CD4-positive, alpha-beta T cell (primary cell): ENCODE data around the gene NUDT16L1. TPM values are rescaled to one million over a fixed set of nuclear protein-coding genes. Genes with fewer than 3 reads are reported as not detected.

Experiments used
- ATAC-seq: fragments of 200-7000 bp; cut with Tn5 transposase; one replicate; pipeline ENCODE4 v1.10.0; 2022; ENCODE audit warnings: mild to moderate bottlenecking; ENCODE audit not compliant: poor library complexity
- CTCF ChIA-PET: fragments of 350-600 bp; sonication (Branson Sonifier 250); formaldehyde crosslinking; loops from one replicate; lab custom pipeline; 2021; ENCODE audit warnings: antibody characterized with exemption, inconsistent platforms; lab: Charles Lee
- POLR2A ChIA-PET: fragments of 350-600 bp; sonication (Branson Sonifier 250); formaldehyde crosslinking; loops from one replicate; lab custom pipeline; 2021; ENCODE audit warnings: antibody characterized with exemption, inconsistent platforms; lab: Charles Lee
- DNase-seq, 14 experiments: peaks; one replicate each; pipeline ENCODE4 v3.0.0-alpha.2; 2013 to 2020; ENCODE audit warnings: mixed read lengths in 2 of 14
- H3K27ac ChIP-seq, 2 donors: one replicate each; pipeline versions ENCODE4 v1.5.1 to v1.7.0; 2013; ENCODE audit warnings: low read length in 2 of 2, low read depth in 1 of 2, mild to moderate bottlenecking in 1 of 2
- H3K27me3 ChIP-seq, 2 experiments: 1 replicate in 1 of 2; 2 replicates in 1 of 2; pipeline versions ENCODE4 v1.6.1 to v1.7.0; 2013; ENCODE audit warnings: low read length in 2 of 2, control low read depth in 1 of 2, mild to moderate bottlenecking in 1 of 2, moderate library complexity in 1 of 2; ENCODE audit not compliant: insufficient read depth in 2 of 2, control insufficient read depth in 1 of 2
- H3K36me3 ChIP-seq: one replicate; pipeline ENCODE4 v1.6.1; 2013; ENCODE audit warnings: low read length, control low read depth; ENCODE audit not compliant: insufficient read depth
- H3K4me1 ChIP-seq: one replicate; pipeline ENCODE4 v1.6.1; 2013; ENCODE audit warnings: low read length, control low read depth; ENCODE audit not compliant: insufficient read depth
- H3K4me3 ChIP-seq: one replicate; pipeline ENCODE4 v1.5.1; 2013; ENCODE audit warnings: mild to moderate bottlenecking, low read length, moderate library complexity
- H3K9me3 ChIP-seq, 2 experiments: 1 replicate in 1 of 2; 2 replicates in 1 of 2; pipeline versions ENCODE4 v1.6.1 to v1.7.0; 2013; ENCODE audit warnings: low read length in 2 of 2, mild to moderate bottlenecking in 2 of 2, control low read depth in 1 of 2, moderate library complexity in 1 of 2; ENCODE audit not compliant: control insufficient read depth in 1 of 2, insufficient read depth in 1 of 2
- H3K27ac Mint-ChIP-seq: one replicate; pipeline ENCODE4 v1.8.0; 2020; ENCODE audit warnings: mixed read lengths
- H3K27me3 Mint-ChIP-seq: one replicate; pipeline ENCODE4 v1.8.0; 2021; ENCODE audit warnings: mixed read lengths
- H3K36me3 Mint-ChIP-seq: one replicate; pipeline ENCODE4 v1.8.0; 2021; ENCODE audit warnings: low read depth, mixed read lengths
- H3K4me1 Mint-ChIP-seq: one replicate; pipeline ENCODE4 v1.8.0; 2021; ENCODE audit warnings: low read depth, mixed read lengths
- H3K4me3 Mint-ChIP-seq: one replicate; pipeline ENCODE4 v1.8.0; 2020; ENCODE audit warnings: mild to moderate bottlenecking, mixed read lengths
- H3K9me3 Mint-ChIP-seq: one replicate; pipeline ENCODE4 v1.8.0; 2020; ENCODE audit warnings: mixed read lengths
- intact Hi-C, 2 experiments: fragments of 100-400 bp; cut with DNase I in 1 of 2; cut with micrococcal nuclease in 1 of 2; formaldehyde crosslinking; loops; one replicate each; pipeline versions ENCODE4 v1.15.1 to v1.9.0; 2023 to 2025; cut with DNase I, micrococcal nuclease
- microRNA-seq: library from miRNA; unstranded; fragments of <30 nt; microRNA quantifications from one replicate; pipeline ENCODE4 v1.2.0, GENCODE V29; 2021; ENCODE audit warnings: borderline microRNAs expressed, borderline replicate concordance
- total RNA-seq, 174 experiments: library from RNA in 2 of 174; stranded (reverse) in 2 of 174; gene quantifications; one replicate each; pipeline ENCODE4 v1.2.3 and lab custom pipeline; 2021 to 2026
- TF ChIP-seq, protein P1 (sequence below): fragments of 200-600 bp; IDR thresholded peaks from one replicate; pipeline ENCODE4 v1.8.0; 2022; ENCODE audit warnings: antibody characterized with exemption, mild to moderate bottlenecking

The NUDT16L1 gene
- total RNA-seq, 2 experiments from 2014 or later, result 75.2 to 78.9 TPM

DNA sequence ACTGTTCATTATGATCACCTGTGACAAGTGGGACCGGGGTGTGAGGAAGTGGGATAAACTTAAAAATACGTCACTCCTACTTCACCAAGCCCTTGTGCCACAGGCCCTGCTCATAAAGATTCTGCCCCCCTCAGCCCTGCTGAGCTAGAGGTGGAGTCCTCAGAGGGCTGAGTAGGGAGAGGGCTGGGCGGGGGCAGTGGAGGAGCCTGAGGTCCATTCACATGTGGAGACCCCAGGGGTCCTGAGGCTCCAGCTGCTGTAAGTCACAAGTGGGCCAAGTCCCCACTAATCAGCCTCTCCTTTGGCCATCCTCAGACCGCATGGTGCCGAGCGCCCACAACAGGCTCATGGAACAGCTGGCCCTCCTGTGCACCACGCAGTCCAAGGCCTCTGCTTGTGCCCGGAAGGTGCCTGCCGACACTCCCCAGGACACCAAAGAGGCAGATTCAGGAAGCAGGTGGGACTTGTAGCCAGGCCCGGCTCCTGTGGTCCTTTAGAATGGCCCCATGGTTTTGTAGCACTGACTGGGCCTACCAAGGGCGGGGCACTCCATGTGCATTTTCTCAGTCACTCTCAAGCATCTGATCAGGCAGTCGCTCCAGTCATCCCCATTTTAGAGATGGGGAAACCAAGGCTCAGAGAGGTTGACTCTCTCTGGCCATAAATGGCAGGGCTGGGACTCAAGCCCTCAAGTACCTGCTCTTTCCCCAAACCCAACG, 51.4 kb downstream of the NUDT16L1 start:
- CTCF ChIA-PET, result no interaction called here
- DNase-seq (no peak), ATAC-seq (no peak)
- Histone ChIP-seq H3K4me1 (peaks cover 24% of the 10 kb centered on the region), H3K9me3 (no peaks in the 10 kb centered on the region), H3K27me3 (no peaks in the 10 kb centered on the region), H3K27ac (no peak overlapping the region), H3K4me3 (no peak overlapping the region), H3K36me3 (no peaks in the 10 kb centered on the region)
- Mint-ChIP-seq H3K4me1 (peaks cover 8% of the 10 kb centered on the region), H3K36me3 (no peaks in the 10 kb centered on the region), H3K4me3 (no peak overlapping the region), H3K27me3 (no peaks in the 10 kb centered on the region), H3K27ac (no peak overlapping the region), H3K9me3 (no peaks in the 10 kb centered on the region)
- TF ChIP-seq, protein P1, sequence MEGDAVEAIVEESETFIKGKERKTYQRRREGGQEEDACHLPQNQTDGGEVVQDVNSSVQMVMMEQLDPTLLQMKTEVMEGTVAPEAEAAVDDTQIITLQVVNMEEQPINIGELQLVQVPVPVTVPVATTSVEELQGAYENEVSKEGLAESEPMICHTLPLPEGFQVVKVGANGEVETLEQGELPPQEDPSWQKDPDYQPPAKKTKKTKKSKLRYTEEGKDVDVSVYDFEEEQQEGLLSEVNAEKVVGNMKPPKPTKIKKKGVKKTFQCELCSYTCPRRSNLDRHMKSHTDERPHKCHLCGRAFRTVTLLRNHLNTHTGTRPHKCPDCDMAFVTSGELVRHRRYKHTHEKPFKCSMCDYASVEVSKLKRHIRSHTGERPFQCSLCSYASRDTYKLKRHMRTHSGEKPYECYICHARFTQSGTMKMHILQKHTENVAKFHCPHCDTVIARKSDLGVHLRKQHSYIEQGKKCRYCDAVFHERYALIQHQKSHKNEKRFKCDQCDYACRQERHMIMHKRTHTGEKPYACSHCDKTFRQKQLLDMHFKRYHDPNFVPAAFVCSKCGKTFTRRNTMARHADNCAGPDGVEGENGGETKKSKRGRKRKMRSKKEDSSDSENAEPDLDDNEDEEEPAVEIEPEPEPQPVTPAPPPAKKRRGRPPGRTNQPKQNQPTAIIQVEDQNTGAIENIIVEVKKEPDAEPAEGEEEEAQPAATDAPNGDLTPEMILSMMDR, result no peak
- POLR2A ChIA-PET, result no interaction called here
- intact Hi-C loops, result no loop called here

DNA sequence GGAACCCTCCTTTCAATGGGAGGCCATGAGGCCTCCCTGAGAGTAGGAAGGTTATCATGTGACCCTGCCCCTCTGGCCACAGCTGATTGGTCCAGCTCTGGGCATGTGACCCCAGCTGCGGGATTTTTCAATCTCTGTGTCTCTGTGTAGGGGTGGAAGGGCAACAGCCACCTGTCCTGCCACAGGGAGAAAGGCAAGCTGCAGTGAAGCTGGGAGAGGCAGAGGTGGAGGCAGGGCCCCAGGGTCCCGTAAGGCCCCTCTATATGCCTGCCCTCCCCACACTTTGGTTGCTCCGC, 51.9 kb downstream of the NUDT16L1 start:
- peaks cover 8% of the 10 kb centered on the region for H3K4me1 Mint-ChIP-seq
- Histone ChIP-seq H3K4me1 (peaks cover 24% of the 10 kb centered on the region), H3K27me3 (no peaks in the 10 kb centered on the region), H3K36me3 (no peaks in the 10 kb centered on the region), H3K9me3 (no peaks in the 10 kb centered on the region), H3K4me3 (no peak overlapping the region), H3K27ac (no peak overlapping the region)
- H3K4me3 Mint-ChIP-seq, result no peak overlapping the region
- intact Hi-C loops, result no loop called here
- no peak for DNase-seq
- no peaks in the 10 kb centered on the region for H3K36me3 Mint-ChIP-seq
- no peaks in the 10 kb centered on the region for H3K9me3 Mint-ChIP-seq
- TF ChIP-seq, protein P1, result no peak
- ChIA-PET POLR2A (no interaction called here), CTCF (no interaction called here)
- H3K27ac Mint-ChIP-seq, result no peak overlapping the region
- no peak for ATAC-seq
- H3K27me3 Mint-ChIP-seq, result no peaks in the 10 kb centered on the region

Small RNA genes lying within 50 kb of the gene (microRNA-seq; reads per million reads assigned to microRNA genes)
- gene MIR6769A, result not detected

Other genes with a start within 250 kb of the NUDT16L1 start
- gene NMRAL1, start 218.9 kb upstream of the NUDT16L1 start, total RNA-seq, result 10 to 100 TPM; 28.6 to 29.5 TPM
- gene HMOX2, start 217.2 kb upstream of the NUDT16L1 start, total RNA-seq, result 10 to 100 TPM; 63.4 to 66.4 TPM
- gene CDIP1, start 154.8 kb upstream of the NUDT16L1 start, total RNA-seq, result 10 to 100 TPM; 19.5 to 22.4 TPM
- under 1 TPM; 0.27 to 0.42 TPM for gene C16orf96, start 137.2 kb upstream of the NUDT16L1 start, total RNA-seq
- 10 to 100 TPM; 17.5 to 19.3 TPM for gene UBALD1, start 78.7 kb upstream of the NUDT16L1 start, total RNA-seq
- 10 to 100 TPM; 45.9 to 48.6 TPM for gene MGRN1, start 68.7 kb upstream of the NUDT16L1 start, total RNA-seq
- gene ANKS3, start 40.7 kb downstream of the NUDT16L1 start, total RNA-seq, result 10 to 100 TPM; 13.5 TPM
- gene DNAAF8, start 41.0 kb downstream of the NUDT16L1 start, total RNA-seq, result under 1 TPM in 1 of 2 experiments, not detected in 1; 0.25 TPM
- 10 to 100 TPM; 11.8 to 12.4 TPM for gene ZNF500, start 73.6 kb downstream of the NUDT16L1 start, total RNA-seq
- not detected for gene SEPTIN12, start 94.8 kb downstream of the NUDT16L1 start, total RNA-seq
- not detected for gene SMIM22, start 101.8 kb downstream of the NUDT16L1 start, total RNA-seq
- gene ROGDI, start 109.1 kb downstream of the NUDT16L1 start, total RNA-seq, result 10 to 100 TPM in 1 of 2 experiments, 1 to 10 TPM in 1; 9.4 to 11.0 TPM
- 10 to 100 TPM; 71.7 to 77.2 TPM for gene GLYR1, start 153.7 kb downstream of the NUDT16L1 start, total RNA-seq
- 10 to 100 TPM; 45.7 to 45.8 TPM for gene UBN1, start 153.9 kb downstream of the NUDT16L1 start, total RNA-seq
- not detected for gene PPL, start 243.6 kb downstream of the NUDT16L1 start, total RNA-seq